ENCODE results near the gene UNKL.

DNA sequence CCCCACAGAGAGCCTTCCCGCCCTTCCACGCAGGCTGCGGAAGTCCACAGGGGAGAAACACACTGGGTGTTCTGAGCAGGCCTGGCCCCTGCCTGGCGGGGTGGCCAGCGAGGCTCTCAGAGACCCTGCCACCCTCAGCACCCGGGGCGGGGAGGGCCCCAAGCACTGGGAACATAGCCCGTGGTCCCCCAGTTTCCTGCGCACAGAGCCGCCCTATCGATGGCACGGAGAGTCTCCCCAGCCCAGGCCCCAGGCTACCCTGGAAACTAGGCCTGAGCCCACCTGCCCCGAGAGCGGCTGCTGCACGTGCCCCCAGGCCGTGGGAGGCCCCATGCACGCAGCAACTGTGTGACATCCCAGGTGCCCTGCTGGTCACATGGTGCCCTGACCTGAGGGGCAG, 40.1 kb upstream of the UNKL start:
- TF ChIP-seq POLR2AphosphoS5 (IDR thresholded peaks at IDR 0.05; ENCODE audit: low read depth, low read length) (no peak), TAF1 (IDR thresholded peaks at IDR 0.05; ENCODE audit: low read depth, low read length) (no peak), POLR2A (IDR thresholded peaks at IDR 0.05; ENCODE audit: low read depth, low read length) (no peak), SPI1 (IDR thresholded peaks at IDR 0.05; ENCODE audit: low read depth, low read length) (no peak), POU2F2 (IDR thresholded peaks at IDR 0.05; ENCODE audit: low read depth, low read length) (no peak), PAX5 (IDR thresholded peaks at IDR 0.05; ENCODE audit: insufficient read depth, low read length, severe bottlenecking) (no peak)
